ENCODE results near the gene NOP16. TPM values are rescaled to one million over a fixed set of nuclear protein-coding genes. Genes with fewer than 3 reads are reported as not detected.
"Not testable (repeated sequence)": the region's sequence is repeated elsewhere in the genome, so short reads cannot be mapped to it uniquely, and the experiment has no call there.

Gene NOP16
- total RNA-seq, 1 donor from 2014 or later: 46.3 TPM

DNA sequence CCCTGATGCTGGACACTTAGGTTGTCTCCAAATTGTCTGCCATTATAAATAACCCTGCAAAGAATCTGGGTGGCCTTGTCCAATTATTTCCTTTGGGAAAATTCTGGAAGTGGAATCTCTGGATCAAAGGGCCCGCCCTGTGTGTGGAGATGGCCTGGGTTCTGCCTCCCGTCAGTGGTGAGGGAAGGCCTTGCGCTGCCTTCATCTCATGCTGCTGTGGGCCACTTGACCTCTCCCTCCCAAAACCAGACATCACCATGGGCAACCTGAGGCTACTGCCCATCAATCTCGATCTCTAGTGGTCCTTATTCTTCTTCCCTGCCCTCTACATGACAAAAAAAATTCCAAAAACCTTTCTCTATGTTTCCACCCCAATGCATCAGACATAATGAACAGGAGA, 21.4 kb upstream of the NOP16 start:
- H3K9me3 ChIP-seq (ENCODE audit: insufficient read depth, low read depth, low read length): no peaks in the 10 kb centered on the region
- no peak overlapping the region for H3K4me3 ChIP-seq (ENCODE audit: insufficient read depth, low read depth, low read length)
- no peak overlapping the region for H2AFZ ChIP-seq (ENCODE audit: low read depth, low read length)
- FAIRE-seq (no peak), DNase-seq (ENCODE audit: low read depth) (no peak)
- H3K36me3 Mint-ChIP-seq (ENCODE audit: low read depth, unreplicated experiment): peaks cover 18% of the 10 kb centered on the region
- no peaks in the 10 kb centered on the region for H3K27me3 Mint-ChIP-seq (ENCODE audit: low read depth, unreplicated experiment)
- H3K4me3 Mint-ChIP-seq (ENCODE audit: unreplicated experiment): no peak overlapping the region
- H3K79me2 ChIP-seq (ENCODE audit: insufficient read depth, low read length): peaks cover 14% of the 10 kb centered on the region
- H3K27me3 ChIP-seq (ENCODE audit: insufficient read depth, low read length): no peaks in the 10 kb centered on the region
- peaks cover 46% of the 10 kb centered on the region for H4K20me1 ChIP-seq (ENCODE audit: insufficient read depth, low read length)
- H3K27ac ChIP-seq (ENCODE audit: low read depth, low read length): no peak overlapping the region
- H3K4me1 Mint-ChIP-seq (ENCODE audit: low read depth, unreplicated experiment): peaks cover 20% of the 10 kb centered on the region
- H3K4me2 ChIP-seq (ENCODE audit: low read length): no peak overlapping the region
- no peak for TF ChIP-seq EZH2 (IDR thresholded peaks at IDR 0.05; ENCODE audit: insufficient read depth, low read length)
- TF ChIP-seq, protein P1, sequence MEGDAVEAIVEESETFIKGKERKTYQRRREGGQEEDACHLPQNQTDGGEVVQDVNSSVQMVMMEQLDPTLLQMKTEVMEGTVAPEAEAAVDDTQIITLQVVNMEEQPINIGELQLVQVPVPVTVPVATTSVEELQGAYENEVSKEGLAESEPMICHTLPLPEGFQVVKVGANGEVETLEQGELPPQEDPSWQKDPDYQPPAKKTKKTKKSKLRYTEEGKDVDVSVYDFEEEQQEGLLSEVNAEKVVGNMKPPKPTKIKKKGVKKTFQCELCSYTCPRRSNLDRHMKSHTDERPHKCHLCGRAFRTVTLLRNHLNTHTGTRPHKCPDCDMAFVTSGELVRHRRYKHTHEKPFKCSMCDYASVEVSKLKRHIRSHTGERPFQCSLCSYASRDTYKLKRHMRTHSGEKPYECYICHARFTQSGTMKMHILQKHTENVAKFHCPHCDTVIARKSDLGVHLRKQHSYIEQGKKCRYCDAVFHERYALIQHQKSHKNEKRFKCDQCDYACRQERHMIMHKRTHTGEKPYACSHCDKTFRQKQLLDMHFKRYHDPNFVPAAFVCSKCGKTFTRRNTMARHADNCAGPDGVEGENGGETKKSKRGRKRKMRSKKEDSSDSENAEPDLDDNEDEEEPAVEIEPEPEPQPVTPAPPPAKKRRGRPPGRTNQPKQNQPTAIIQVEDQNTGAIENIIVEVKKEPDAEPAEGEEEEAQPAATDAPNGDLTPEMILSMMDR (IDR thresholded peaks at IDR 0.05; ENCODE audit: insufficient read depth, low read depth, low read length): no peak
- no peak overlapping the region for H3K27ac Mint-ChIP-seq (ENCODE audit: unreplicated experiment)
- no peaks in the 10 kb centered on the region for H3K4me1 ChIP-seq (ENCODE audit: insufficient read depth, low read length)
- H3K9ac ChIP-seq (ENCODE audit: low read length): no peak overlapping the region
- peaks cover 2% of the 10 kb centered on the region for H3K36me3 ChIP-seq (ENCODE audit: insufficient read depth, low read length)
- H3K9me3 Mint-ChIP-seq (ENCODE audit: unreplicated experiment): no peaks in the 10 kb centered on the region

DNA sequence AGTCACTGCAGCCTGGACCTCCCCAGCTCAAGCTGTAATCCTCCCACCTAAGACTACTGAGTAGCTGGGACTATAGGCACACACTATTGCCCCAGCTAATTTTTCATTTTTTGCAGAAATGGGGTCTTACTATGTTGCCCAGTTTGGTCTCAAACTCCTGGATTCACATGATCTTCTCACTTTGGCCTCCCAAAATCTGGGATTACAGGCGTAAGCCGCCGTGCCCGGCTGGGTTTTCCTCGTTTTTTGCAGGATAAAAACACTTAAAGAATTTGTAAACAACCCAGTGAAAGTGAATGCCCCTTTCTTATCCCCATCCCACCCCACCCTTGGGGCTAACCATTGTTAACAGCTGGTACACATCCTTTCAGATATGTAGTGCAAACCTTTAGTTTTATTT, 20.2 kb upstream of the NOP16 start:
- H3K4me2 ChIP-seq (ENCODE audit: low read length): no peak overlapping the region
- peaks cover 34% of the 10 kb centered on the region for H4K20me1 ChIP-seq (ENCODE audit: insufficient read depth, low read length)
- peaks cover 7% of the 10 kb centered on the region for H3K79me2 ChIP-seq (ENCODE audit: insufficient read depth, low read length)
- H3K36me3 Mint-ChIP-seq (ENCODE audit: low read depth, unreplicated experiment): peaks cover 23% of the 10 kb centered on the region
- H3K4me1 Mint-ChIP-seq (ENCODE audit: low read depth, unreplicated experiment): peaks cover 16% of the 10 kb centered on the region
- H3K9me3 Mint-ChIP-seq (ENCODE audit: unreplicated experiment): no peaks in the 10 kb centered on the region
- H3K36me3 ChIP-seq (ENCODE audit: insufficient read depth, low read length): peaks cover 2% of the 10 kb centered on the region
- H3K4me3 Mint-ChIP-seq (ENCODE audit: unreplicated experiment): no peak overlapping the region
- DNase-seq (ENCODE audit: low read depth) (no peak), FAIRE-seq (no peak)
- H3K4me3 ChIP-seq (ENCODE audit: insufficient read depth, low read depth, low read length): no peak overlapping the region
- no peaks in the 10 kb centered on the region for H3K27me3 ChIP-seq (ENCODE audit: insufficient read depth, low read length)
- no peak overlapping the region for H3K9ac ChIP-seq (ENCODE audit: low read length)
- TF ChIP-seq, protein P1 (IDR thresholded peaks at IDR 0.05; ENCODE audit: insufficient read depth, low read depth, low read length): no peak
- TF ChIP-seq EZH2 (IDR thresholded peaks at IDR 0.05; ENCODE audit: insufficient read depth, low read length): no peak
- H3K9me3 ChIP-seq (ENCODE audit: insufficient read depth, low read depth, low read length): no peaks in the 10 kb centered on the region
- no peak overlapping the region for H3K27ac Mint-ChIP-seq (ENCODE audit: unreplicated experiment)
- H3K27me3 Mint-ChIP-seq (ENCODE audit: low read depth, unreplicated experiment): no peaks in the 10 kb centered on the region
- no peaks in the 10 kb centered on the region for H3K4me1 ChIP-seq (ENCODE audit: insufficient read depth, low read length)
- no peak overlapping the region for H2AFZ ChIP-seq (ENCODE audit: low read depth, low read length)
- H3K27ac ChIP-seq (ENCODE audit: low read depth, low read length): no peak overlapping the region

DNA sequence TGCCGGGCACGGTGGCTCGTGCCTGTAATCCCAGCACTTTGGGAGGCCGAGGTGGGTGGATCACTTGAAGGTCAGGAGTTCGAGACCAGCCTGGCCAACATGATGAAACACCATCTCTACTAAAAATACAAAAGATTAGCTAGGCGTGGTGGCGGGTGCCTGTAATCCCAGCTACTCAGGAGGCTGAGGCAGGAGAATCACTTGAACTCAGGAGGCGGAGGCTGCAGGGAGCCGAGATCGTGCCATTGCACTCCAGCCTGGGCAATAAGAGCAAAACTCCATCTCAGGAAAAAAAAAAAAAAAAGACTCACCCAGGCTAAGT, 19.8 kb upstream of the NOP16 start:
- not testable (repeated sequence) for H3K4me3 Mint-ChIP-seq (ENCODE audit: unreplicated experiment); H3K9me3 Mint-ChIP-seq (ENCODE audit: unreplicated experiment); H3K4me3 ChIP-seq (ENCODE audit: insufficient read depth, low read depth, low read length); H3K4me2 ChIP-seq (ENCODE audit: low read length); DNase-seq (ENCODE audit: low read depth); H2AFZ ChIP-seq (ENCODE audit: low read depth, low read length); H3K9me3 ChIP-seq (ENCODE audit: insufficient read depth, low read depth, low read length); H3K4me1 ChIP-seq (ENCODE audit: insufficient read depth, low read length); H3K27me3 ChIP-seq (ENCODE audit: insufficient read depth, low read length); H3K79me2 ChIP-seq (ENCODE audit: insufficient read depth, low read length); H3K36me3 ChIP-seq (ENCODE audit: insufficient read depth, low read length); FAIRE-seq; H3K27ac Mint-ChIP-seq (ENCODE audit: unreplicated experiment); H3K27me3 Mint-ChIP-seq (ENCODE audit: low read depth, unreplicated experiment); H3K27ac ChIP-seq (ENCODE audit: low read depth, low read length); H3K9ac ChIP-seq (ENCODE audit: low read length)
- Mint-ChIP-seq H3K4me1 (ENCODE audit: low read depth, unreplicated experiment) (peaks cover 13% of the 10 kb centered on the region), H3K36me3 (ENCODE audit: low read depth, unreplicated experiment) (peaks cover 23% of the 10 kb centered on the region)
- H4K20me1 ChIP-seq (ENCODE audit: insufficient read depth, low read length): peaks cover 31% of the 10 kb centered on the region
